T follicular helper cell (primary cell): ENCODE measurements around the gene SAYSD1.

Experiments
- DNase-seq: peaks from one replicate; pipeline ENCODE4 v3.0.0-alpha.2; 2020; ENCODE audit warnings: low read depth

The SAYSD1 gene

DNA sequence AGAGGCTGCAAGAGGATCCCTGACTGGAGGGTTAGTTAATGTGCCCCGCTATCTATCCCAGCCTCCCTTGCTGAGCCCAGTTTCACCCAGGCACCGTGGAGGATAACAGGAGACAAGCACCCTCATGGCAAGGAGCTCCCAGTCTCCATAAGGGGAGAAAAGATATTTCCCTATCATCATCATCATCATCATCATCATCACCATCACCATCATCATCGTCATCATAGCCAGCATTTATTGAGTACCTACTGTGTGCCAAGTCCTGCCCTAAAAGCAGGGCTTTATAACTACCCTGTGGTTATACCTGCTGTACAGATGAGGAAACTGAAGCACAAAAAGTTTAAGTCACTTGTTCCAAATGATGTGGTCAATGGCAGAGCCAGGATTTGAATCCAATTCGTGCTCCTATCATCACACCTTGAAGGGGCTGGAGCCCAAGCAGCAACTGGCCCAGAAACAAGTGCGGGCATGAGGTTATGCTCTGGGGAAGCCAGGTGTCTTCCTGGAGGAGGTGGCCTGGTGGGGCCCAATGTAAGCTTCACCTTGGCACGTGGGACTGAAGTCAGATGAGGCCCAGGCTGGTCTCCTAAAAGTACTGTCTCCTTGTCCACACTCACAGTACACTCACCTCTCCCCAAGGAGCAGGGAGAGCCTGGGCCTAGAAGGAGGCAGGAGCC lies 56.4 kb downstream of the SAYSD1 start:
- no peak for DNase-seq

DNA sequence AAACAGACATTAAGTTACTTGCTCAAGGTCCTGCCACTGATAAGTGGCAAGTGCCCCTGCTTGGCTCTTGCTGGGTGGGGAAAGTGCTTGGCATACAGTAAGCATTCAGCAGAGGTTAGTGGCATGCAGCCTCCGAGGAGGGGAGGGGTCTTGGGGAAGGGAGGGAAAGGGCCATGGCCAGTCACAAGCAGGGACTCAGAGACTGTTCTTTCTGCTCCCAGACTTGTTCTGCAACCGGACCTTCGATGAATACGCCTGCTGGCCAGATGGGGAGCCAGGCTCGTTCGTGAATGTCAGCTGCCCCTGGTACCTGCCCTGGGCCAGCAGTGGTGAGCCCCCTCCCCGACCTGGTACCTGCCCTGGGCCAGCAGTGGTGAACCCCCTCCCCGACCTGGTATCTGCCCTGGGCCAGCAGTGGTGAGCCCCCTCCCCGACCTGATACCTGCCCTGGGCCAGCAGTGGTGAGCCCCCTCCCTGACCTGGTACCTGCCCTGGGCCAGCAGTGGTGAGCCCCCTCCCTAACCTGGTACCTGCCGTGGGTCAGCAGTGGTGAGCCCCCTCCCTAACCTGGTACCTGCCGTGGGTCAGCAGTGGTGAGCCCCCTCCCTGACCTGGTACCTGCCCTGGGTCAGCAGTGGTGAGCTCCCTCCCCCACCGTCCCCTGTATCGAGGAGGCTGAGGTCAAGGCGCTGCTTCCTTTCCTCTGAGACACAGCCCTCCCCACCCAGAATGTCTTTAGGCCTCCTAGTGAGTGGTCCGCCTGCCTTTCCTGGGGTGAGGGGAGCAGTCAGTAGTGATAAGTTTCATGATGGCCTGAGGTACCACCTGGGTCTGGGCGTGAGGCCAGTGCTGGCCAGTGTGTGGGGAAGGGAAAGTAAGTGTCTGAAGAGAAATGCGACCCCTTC lies 57.5 kb downstream of the SAYSD1 start:
- no peak for DNase-seq

DNA sequence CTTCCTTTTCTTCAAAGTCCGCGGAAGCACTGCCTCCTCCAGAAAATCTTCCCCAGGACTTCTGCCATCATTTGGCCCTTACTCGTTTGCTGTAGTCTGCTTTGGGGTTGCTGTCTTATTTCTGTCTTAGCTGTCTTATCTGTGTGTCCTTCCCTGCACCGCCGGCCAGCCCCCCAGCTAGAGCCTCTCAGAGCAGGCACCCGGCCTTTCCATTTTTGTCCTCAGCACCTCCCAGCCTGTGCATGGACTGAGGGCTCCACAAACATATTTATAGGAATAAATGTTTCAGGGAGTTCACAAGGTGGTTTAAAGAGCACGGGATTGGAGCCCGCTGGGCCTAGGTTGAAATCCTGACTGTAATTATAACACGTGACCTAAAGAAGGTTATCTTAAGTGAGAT lies 58.3 kb downstream of the SAYSD1 start:
- DNase-seq, result no peak

DNA sequence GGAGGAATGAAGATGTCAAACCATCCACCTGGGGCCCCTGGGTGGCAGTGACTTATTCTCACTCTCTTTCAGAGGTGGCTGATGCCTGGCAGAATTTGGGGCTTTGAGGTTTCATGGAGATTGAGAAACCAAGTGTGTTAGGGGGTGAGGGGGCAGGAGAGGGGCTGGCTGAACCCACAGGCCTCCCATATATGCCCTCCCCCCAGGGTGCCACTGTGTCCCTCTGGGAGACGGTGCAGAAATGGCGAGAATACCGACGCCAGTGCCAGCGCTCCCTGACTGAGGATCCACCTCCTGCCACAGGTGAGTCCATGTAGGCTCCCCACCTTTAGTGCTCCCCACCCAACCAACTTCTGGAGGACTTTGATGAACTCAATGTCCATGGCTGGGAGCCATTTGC lies 58.8 kb downstream of the SAYSD1 start:
- DNase-seq, result no peak

DNA sequence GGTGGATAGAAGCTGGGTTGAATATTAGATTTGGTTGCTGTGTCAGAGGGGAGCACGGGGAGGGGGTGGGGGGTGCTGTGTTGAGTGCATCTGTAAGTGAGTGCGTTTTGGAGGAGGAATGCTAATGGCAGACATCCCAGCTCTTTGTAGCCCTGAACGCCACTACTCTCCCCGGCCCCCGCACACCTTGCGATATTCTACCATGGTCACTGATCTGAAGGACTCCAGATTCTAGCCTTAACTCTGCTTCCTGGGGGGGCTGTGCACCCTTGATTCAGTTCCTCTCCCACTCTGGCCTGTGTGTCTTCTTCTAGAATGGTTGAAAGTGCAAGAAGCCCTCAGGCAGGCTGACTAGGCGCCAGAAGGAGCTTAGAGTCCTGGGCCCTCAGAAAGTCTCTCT lies 59.3 kb downstream of the SAYSD1 start:
- no peak for DNase-seq

DNA sequence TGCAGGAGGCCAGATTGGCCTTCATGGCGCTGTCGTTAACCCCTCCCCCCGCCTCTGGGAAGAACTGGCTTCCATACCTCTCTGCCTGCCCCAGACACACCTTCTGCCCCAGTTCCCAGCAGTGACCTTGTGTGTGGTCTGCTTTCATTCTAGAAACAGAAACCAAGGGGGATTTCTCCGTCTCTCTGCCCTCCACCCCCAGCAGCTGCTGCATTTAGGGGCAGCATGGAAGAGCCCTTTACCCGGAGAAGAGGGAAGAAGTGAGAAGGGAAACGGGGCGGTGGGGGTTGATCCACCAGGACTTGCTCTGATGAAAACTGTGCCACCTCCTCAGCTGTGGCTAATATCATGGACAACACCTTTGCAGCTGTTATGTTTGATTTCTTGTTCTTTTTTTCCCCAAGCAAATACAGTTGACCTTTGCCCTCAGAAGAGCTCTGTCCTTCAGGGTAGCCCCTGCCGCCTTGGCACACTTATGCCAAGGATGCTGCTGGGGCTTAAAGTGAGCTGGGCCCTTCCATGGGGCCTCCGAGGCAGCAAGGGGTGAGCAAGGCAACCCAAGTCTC lies 60.3 kb downstream of the SAYSD1 start:
- DNase-seq, result no peak
